ENCODE data around the gene PRM3.

The PRM3 gene

GRCh38 chr16:11258553-11259492 is 14.6 kb downstream of the PRM3 start:
- no peak for DNase-seq (ENCODE audit: low read depth)

- DNase-seq (ENCODE audit: low read depth) = peak; percentile 48
Measured at GRCh38 chr16:11257131-11257938, 16.1 kb downstream of the PRM3 start.

- DNase-seq (ENCODE audit: low read depth) = peak; percentile 52
Measured at GRCh38 chr16:11256661-11257130, 16.7 kb downstream of the PRM3 start.

GRCh38 chr16:11255737-11256660 is 17.4 kb downstream of the PRM3 start, which contains the start of gene SOCS1:
Gene SOCS1, minus strand, starts transcription at chr16:11256204. Its CDS starts 726 bp downstream, at chr16:11255478.
- peak; percentile 86 for DNase-seq (ENCODE audit: low read depth)

GRCh38 chr16:11254913-11255736 is 18.3 kb downstream of the PRM3 start:
- DNase-seq (ENCODE audit: low read depth) = peak; percentile 40

GRCh38 chr16:11253995-11254912 is 19.2 kb downstream of the PRM3 start:
- DNase-seq (ENCODE audit: low read depth) = no peak

- DNase-seq (ENCODE audit: low read depth) = no peak
Measured at GRCh38 chr16:11253009-11253994, 20.1 kb downstream of the PRM3 start.

GRCh38 chr16:11252482-11252931 is 20.9 kb downstream of the PRM3 start:
- DNase-seq (ENCODE audit: low read depth) = no peak

- DNase-seq (ENCODE audit: low read depth) = peak; percentile 71
Measured at GRCh38 chr16:11251525-11252481, 21.6 kb downstream of the PRM3 start.

- DNase-seq (ENCODE audit: low read depth) = no peak
Measured at GRCh38 chr16:11250786-11251524, 22.5 kb downstream of the PRM3 start.

- no peak for DNase-seq (ENCODE audit: low read depth)
Measured at GRCh38 chr16:11250091-11250785, 23.2 kb downstream of the PRM3 start.

GRCh38 chr16:11249233-11250061 is 24.0 kb downstream of the PRM3 start:
- DNase-seq (ENCODE audit: low read depth) = no peak

GRCh38 chr16:11248133-11248532 is 25.3 kb downstream of the PRM3 start:
- no peak for DNase-seq (ENCODE audit: low read depth)

- DNase-seq (ENCODE audit: low read depth) = no peak
Measured at GRCh38 chr16:11245988-11246387, 27.4 kb downstream of the PRM3 start.

GRCh38 chr16:11245222-11245737 is 28.1 kb downstream of the PRM3 start:
- DNase-seq (ENCODE audit: low read depth) = no peak
